Embryonic facial prominence (tissue), 1 donor: ENCODE results near the gene MED17.
"Not testable (repeated sequence)": the region's sequence is repeated elsewhere in the genome, so short reads cannot be mapped to it uniquely, and the experiment has no call there.

Source experiments
- DNase-seq: peaks from one replicate; pipeline ENCODE4 v3.0.0-alpha.2; 2016; ENCODE audit errors: extremely low spot score

Gene MED17, protein sequence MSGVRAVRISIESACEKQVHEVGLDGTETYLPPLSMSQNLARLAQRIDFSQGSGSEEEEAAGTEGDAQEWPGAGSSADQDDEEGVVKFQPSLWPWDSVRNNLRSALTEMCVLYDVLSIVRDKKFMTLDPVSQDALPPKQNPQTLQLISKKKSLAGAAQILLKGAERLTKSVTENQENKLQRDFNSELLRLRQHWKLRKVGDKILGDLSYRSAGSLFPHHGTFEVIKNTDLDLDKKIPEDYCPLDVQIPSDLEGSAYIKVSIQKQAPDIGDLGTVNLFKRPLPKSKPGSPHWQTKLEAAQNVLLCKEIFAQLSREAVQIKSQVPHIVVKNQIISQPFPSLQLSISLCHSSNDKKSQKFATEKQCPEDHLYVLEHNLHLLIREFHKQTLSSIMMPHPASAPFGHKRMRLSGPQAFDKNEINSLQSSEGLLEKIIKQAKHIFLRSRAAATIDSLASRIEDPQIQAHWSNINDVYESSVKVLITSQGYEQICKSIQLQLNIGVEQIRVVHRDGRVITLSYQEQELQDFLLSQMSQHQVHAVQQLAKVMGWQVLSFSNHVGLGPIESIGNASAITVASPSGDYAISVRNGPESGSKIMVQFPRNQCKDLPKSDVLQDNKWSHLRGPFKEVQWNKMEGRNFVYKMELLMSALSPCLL

DNA sequence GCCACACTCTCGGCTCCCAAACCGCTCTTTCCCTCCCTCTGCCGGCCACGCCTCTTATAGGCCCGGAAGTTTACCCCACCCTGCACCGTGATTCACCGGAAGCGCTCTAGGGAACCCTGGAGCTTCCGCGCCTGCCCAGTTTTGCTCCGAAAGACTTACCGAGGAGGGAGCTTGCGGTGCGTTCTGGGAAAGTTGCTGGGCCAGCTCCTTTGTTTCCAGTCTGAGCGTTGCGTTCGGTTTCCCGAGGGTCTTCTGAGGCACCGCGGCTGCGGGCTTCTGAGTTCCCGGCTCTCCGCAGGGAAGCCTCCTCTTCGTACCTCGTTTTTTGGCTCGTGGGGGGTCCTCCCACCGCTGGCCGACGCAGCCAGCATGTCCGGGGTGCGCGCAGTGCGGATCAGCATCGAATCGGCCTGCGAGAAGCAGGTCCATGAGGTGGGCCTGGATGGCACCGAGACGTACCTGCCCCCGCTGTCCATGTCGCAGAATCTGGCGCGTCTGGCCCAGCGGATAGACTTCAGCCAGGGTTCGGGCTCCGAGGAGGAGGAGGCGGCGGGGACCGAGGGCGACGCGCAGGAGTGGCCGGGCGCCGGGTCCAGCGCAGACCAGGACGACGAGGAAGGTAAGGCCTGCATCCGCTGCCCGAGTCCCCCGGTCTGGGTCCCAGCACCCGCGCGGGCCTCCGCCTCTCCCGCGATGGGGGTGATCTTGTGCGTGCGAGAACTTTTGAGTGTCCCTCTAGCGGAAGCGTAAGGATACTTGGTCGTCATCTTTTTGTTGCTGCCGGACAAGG, at the start of gene MED17:
MED17 (plus strand) TSS at position 138 of the 790 bp plus-strand sequence; CDS start at position 370, 232 bp downstream.
- peak; percentile 92 for DNase-seq

DNA sequence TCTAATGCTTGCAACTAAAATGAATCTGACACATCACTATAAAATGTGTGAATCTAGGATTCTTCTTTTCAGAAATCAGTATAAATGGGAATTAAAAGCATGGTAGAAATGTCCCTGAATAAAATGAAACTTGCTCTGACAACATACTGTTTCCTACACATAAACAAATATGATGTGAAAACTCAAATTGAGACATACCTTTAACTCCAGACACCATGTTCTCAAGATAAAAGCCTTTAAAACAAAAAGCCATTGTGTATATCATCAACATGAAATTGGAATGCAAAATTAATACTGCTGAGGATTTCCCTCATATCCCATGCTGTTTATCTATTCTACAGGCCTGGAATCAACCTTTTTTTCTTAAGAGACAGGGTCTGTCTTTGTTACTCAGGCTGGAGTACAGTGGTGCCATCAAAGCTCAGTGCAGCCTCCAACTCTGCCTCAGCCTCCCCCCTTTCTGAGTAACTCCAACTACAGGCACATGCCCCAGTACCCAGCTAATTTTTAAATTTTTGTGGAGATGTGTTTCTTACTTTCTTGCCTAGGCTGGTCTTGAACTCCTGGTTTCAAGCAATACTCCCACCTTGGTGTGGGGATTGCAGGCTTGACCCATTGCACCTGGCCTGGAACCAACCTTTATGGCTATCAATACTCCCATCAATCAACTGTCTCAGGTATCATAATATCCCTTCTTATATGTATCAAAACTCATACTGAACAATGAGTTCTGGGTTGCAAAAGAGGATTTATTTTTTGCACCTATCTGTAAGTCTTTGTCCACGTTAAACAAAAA, 49.5 kb upstream of the MED17 start:
- no peak for DNase-seq

DNA sequence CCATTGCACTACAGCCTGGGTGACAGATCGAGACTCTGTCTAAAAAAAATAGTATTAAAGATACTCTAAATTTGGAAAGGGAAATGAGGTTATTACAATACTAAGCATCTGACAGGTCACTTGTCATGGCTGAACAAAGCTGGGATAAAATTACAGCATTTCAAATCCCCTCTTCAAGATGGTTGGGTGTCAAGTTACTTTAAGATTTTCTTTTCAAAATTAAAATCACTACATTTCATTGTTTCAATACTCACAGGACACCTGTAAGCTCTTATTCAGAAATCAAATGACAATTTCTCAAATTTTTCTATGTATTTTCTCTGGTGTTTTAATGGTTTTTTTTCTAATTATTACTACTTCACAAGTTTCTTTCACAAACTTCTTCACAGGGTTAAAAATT, 48.5 kb upstream of the MED17 start:
- DNase-seq, result no peak

DNA sequence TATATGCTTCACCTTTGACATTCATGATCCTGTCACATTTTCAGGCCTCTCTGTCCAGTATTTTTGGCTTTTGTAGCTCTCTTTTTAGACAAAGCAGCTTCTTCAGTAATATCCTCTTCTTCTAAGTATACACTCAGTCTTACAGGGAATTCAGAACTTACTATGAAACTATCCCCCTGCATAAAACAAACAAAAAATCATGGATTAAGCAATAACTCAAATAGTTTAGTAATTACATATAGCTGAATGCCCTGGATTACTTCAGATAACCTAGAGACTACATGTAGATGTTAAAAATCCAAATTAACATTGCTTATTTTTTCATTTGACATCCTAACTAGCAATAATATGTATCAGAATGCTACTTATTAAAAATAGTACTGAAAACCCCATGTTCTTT, 48.0 kb upstream of the MED17 start:
- no peak for DNase-seq

DNA sequence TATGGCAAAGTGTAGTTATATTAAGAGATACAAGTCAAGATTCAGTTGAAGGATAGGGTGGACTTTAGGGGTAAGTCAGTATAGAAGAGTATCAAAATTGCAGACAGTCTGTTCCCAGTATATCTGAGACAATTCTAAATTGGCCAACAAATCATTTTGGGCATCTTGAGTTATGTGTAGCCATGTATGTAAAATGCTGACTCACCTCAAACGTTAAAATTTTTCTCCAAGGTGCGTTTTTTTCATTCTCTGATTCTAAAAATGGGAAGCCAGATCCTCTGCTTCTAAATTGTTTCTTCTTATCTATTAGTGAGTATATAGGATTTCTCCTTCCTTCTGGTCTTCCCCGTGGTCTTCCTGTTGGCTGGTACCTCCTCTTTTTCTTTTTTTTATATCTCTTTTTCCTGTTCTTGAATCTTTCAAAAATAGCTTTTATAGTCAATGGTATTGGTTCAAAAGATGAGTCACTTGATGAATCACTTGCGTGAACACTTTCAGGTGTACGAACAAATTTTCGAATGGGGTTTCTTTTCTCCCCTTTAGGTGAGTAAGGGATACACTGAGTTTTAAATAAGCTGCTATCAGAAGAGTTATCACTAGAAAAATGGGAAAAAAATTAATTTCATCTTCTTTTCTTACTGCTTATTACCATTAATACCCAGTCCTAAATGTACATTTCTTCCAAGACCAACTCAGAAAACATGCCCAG, 46.0 kb upstream of the MED17 start:
- DNase-seq, result no peak

DNA sequence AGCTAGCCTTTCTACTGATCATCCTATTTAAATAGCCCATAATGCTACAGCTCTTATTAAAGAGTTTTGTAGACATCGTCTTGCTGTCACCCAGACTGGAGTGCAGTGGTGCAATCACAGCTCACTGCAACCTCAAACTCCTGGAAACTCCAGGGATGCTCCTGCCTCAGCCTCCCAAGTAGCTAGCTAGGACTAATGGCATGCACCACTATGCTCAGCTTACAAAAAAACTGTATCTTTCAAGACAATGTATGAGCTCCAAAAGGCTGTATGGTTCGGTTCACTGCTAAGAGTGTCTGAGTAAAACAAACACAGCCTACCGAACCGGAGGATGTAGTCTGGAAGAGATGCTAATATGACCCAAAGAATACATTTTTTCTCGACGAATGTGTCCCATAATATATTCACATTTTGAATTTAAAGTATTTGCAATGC, 45.4 kb upstream of the MED17 start:
- no peak for DNase-seq

DNA sequence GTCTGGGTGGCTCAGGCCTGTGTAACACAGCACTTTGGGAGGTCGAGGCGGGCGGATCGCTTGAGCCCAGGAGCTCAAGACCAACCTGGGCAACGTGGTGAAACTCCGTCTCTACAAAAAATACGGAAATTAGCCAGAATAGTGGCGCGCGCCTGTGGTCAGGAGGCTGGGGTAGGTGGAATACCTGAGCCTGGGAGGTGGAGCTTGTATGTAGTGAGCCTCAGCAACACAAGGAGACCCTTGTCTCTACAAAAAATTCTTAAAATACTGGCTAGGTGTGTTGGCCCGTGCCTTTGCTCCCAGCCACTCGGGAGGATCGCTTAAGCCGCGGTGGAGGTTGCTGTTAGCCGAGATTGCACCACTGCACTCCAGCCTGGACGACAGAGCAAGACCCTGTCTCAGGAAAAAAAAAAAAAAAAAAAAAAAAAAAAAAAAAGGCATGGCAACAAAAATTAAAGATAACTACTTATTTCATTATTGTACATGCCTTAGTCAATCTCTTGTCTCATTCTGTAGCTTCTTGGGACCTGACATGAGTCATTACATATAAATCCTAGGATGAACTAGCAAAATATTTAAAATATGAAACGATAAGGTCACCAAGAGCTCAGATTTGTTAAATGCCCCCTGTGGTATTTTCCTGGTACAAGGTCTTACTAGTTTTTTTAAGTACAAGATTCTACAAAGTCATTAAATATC, 43.9 kb upstream of the MED17 start:
- no peak for DNase-seq

DNA sequence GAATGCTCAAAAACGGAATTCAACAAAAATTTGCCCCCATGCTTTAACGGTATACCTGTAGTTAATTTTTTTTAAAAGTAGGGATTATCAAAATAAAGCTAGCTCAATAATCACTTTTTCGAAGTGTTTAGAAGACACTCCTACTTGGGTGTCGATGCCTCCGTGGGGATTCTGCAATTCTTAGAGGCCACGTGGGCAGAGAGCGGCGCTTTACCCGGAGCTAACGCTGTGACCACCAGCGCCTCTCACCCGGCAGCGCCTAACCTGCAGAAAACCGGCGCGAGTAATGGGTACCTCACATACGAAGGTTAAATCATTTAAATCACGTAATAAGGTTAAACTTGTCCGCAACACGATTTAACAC, 43.4 kb upstream of the MED17 start:
- DNase-seq, result peak; percentile 17

DNA sequence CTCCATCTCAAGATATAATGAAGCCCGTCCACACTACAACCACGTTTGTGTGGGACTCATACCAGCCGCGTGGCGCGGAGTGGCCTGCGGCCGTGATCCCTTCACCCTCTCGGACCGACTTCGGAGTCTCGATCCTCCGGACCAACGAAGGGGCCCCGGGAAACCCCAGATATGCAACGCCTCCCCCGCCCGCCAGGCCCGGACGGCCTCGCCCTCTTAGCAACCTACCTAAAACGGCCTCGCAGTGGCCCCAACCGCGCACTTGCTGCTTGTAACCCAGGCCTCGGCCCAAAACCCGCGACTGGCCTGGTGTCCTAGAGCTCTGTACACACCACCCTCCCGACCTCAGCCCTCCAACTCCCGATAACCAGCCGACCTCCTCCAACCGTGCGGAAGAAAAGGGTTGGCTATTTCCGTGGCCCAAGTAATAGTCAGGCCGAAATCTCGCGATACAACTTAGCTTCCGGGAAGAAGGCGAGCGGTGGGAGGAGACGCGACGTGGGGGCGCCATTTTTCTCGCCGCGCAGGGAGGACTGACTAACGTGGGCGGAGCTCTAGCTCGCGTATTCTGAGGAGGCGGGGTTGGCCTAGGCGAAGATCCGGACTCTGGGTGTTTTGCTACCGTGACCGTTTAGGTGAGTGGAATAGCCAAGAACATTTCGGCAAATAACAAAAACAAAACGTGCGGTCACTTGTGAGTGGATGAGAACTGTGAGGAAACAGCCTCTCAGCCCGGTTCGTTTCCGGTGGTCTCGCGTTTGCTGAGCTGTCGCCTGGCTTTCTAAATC, 42.8 kb upstream of the MED17 start, which contains the start of the genes C11orf54 and TAF1D:
C11orf54 (plus strand) TSS at position 579 of the 788 bp plus-strand sequence. CDS start 5,722 bp downstream, outside the sequence.
TAF1D (minus strand) TSS at position 402 of the 788 bp plus-strand sequence. CDS start 2,191 bp downstream, outside the sequence.
- peak; percentile 96 for DNase-seq

DNA sequence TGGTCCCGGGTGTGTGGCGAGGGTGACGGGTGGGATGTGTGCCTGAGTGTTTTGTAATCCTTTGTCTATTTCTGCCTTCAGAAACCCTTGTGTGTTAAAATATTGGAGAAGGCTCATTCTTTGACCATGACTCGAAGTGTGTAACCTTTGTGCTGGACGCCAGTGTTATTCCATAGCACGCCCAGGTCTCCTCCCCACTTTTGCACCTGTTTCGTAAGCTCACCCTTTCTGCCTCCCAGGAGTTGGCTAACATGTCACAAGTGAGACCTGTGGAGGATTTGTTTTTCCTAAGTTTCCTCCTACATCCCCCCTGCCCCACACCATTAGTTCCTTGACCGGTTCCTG, 42.2 kb upstream of the MED17 start:
- DNase-seq, result no peak

DNA sequence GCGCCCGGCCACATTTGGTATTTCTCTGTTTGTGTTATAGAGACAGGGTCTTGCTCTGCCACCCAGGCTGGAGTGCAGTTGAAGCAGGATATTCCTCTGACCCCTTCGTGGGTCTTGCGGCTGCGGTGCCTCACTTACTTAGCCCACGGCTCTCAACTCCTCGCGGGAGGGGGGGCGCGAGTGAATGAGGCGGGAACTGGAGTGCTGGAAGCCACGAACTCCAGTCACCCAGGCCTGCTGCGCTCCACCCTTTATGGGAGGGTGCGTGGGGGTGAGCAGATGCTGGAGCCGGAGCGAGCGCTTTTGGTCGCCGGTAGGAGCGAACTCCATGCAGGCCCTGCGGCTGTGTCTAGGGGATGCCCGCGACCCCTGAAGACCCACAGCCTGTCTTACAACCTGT, 40.8 kb upstream of the MED17 start:
- no peak for DNase-seq

DNA sequence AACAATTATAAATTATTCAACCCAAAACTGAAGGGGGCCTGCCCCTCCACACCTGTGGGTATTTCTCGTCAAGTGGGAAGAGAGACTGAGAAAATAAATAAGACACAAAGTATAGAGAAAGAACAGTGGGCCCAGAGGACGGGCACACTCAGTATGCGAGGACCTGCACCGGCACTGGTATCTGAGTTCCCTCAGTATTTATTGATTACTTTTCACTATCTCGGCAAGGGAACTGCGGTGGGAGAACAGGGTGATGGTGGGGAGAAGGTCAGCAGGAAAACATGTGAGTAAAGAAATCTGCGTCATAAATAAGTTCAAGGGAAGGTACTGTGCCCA, 39.4 kb upstream of the MED17 start:
- no peak for DNase-seq

DNA sequence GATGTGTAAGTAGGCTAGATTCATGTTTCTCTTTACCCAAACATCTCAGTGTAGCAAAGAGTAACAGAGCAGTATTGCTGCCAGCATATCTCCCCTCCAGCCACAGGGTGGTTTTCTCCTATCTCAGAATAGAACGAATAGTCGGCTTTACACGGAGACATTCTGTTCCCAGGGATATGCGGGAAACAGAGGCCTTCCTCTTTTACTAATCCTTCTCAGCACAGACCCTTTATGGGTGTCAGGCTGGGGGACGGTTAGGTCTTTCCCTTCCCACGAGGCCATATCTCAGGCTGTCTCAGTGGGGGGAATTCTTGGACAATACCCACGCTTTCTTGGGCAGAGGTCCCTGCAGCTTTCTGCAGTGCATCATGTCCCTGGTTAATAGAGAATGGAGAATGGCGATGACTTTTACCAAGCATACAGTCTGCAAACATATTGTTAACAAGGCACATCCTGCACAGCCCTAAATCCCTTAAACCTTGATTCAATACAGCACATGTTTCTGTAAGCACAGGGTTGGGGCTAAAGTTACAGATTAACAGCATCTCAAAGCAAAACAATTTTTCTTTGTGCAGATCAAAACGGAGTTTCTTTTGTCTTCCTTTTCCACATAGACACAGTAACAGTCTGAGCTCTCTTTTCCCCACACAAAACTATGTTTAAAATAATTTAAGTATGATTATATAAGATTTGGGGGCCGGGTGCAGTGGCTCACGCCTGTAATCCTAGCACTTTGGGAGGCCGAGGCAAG, 38.9 kb upstream of the MED17 start:
- DNase-seq, result not testable (repeated sequence)

DNA sequence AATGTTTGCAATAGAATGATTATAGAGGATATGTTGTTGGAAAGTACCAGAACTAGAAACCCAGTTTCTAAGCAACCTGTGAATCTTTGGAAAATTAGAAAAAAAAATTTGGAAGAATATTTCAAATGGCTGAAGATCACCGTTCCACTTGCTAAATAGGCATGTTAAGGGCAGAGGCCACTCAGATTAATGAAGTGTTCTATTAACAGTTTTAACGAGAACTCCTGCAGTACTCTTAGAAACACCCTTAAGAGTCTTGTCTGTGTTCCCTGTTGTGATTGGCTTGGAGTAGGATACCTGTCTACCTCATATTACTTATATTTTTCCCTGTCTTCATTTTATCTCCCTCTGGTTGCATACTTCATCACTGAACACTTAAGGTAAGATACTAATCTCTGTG, 38.0 kb upstream of the MED17 start:
- no peak for DNase-seq

DNA sequence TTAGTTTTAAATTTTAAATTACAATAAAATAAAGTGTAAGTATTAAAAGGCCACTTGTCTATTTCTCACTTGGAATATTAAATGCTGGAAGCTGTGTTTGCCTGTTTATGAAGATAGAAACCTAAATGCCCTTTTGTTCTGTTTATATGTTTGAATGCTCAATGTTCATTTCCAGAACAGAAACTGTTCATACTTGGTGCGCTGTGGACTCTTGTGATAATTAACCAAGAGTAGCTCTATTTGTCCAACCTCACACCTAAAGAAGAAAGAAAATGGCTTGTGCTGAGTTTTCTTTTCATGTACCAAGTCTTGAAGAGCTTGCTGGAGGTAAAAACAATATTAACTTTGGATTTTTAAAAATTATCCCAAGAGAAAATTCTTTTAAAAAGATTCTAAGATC, 37.0 kb upstream of the MED17 start:
- DNase-seq, result no peak

DNA sequence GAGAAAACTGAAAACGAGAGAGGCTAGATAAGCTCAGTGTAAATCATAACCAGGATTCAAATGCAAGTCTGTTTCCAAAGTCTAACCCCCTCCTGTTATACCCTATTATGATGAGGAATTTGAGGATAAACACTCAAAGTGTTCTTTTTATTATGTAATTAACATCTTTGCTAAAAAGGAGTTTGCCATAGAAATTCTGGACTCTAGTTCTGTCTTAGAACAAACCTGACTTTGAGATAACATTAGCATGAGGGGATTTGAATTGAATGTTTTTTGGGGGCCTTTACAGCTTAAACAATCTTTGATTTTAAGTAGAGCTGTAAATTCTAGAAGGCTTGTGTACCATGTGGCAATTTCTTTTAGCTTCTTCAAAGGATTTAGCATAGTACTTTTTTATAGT, 33.1 kb upstream of the MED17 start:
- DNase-seq, result no peak

DNA sequence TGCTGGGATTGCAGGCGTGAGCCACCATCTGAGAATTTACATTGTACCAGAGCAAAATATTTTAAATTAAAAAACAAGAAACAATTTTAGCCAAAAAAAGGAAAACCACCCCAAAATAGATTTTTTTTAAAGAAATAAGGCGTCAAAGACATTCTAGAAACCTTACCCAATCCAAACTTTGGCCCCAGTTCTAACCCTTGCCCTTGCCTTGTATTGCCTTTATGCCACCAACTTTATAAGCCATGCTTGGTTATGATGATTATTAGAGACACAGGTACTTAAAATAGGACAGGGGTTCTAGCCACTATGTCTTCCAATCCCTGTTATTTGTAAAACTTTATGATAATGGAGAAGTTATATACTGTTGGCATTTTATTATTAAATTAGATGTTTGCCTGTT, 30.8 kb upstream of the MED17 start:
- DNase-seq, result no peak

DNA sequence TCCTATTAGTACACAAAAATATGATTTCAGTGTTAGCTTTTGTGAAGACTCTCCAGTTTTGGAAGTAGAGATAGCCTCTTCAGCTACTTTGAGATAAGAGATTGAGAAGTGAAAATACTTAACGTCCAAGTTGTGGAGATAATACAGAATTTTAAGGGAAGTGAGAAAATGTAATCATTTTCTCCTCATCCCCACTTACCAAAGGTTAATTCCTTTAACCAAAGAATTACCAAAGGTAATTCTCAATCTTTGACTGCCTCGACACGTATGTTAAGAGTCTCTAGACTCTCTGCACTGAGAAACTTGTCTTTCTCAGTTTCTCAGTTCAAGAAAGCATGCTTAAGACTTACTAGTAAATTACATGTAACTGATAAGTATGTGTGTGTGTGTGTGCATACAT, 27.3 kb upstream of the MED17 start:
- DNase-seq, result no peak

DNA sequence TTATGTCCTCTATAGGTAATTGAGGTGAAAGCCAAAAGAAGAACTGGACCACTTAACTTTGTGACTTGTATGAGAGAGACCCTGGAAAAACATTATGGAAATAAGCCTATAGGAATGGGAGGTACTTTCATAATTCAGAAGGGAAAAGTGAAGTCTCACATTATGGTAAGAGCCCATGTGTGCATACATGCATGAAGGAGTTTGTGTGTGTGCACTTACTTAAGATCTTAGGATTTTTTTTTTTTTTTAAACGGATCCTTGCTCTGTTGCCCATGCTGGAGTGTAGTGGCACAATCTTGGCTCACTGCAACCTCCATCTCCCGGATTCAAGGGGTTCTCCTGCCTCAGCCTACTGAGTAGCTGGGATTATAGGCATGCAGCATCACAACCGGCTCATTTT, 26.8 kb upstream of the MED17 start:
- DNase-seq, result no peak
